ENCODE results near the gene CYP2R1.

Gene CYP2R1, protein sequence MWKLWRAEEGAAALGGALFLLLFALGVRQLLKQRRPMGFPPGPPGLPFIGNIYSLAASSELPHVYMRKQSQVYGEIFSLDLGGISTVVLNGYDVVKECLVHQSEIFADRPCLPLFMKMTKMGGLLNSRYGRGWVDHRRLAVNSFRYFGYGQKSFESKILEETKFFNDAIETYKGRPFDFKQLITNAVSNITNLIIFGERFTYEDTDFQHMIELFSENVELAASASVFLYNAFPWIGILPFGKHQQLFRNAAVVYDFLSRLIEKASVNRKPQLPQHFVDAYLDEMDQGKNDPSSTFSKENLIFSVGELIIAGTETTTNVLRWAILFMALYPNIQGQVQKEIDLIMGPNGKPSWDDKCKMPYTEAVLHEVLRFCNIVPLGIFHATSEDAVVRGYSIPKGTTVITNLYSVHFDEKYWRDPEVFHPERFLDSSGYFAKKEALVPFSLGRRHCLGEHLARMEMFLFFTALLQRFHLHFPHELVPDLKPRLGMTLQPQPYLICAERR

GRCh38 chr11:14892036-14892556 lies at the start of gene CYP2R1:
Gene CYP2R1 (minus strand): TSS chr11:14892231. CDS start chr11:14892205, 26 bp downstream.
- H3K4me3 ChIP-seq (ENCODE audit: low read depth, low read length): peak within 1 kb of the TSS; percentile 27

DNA sequence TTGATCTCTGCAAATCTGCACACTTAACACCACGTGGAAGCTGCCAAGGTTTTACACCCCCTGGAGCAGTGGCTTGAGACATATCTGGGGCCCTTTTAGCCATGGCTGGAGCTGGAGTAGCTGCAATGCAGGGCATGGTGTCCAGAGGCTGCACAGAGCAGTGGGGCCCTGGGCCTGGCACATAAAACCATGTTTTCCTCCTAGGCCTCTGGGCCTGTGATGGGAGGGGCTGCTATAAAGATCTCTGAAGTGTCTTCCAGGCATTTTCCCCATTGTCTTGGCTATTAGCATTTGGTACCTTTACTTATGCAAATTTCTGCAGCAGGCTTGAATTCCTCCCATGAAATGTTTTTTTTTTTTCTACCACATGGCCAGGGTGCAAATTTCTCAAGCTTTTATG lies 46.9 kb upstream of the CYP2R1 start:
- no peak overlapping the region for H3K4me3 ChIP-seq (ENCODE audit: low read depth, low read length)

DNA sequence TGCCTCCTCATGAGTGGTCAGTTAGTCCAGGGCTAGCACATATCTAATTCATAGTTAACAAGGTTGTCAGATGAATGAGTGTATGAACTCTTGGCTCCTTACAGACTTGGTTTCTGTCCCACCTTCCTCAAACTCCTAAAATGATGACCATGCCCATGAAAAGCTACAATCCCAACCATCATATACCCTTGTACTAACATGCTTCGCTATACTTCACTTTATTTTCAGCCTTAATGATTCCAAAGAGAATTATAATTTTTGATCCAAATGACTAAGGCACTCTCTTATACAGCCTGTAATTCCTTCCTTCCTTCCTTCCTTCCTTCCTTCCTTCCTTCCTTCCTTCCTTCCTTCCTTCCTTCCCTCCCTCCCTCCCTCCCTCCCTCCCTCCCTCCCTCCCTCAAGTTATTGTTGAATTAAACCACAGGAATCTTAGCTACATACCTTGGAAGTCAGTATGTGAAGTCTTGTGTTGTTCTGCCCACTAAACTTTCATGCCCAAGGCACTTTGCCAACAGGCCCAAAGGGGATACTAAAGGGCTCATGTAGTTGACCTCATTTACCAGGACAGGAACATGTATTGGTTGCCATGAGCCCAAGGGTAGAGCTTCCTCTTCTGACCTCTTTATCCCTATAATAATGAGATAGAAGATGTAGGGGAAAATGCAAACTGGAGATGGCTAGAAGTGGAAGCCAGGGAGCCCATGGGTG lies 42.8 kb upstream of the CYP2R1 start:
- no peak overlapping the region for H3K4me3 ChIP-seq (ENCODE audit: low read depth, low read length)

- no peak overlapping the region for H3K4me3 ChIP-seq (ENCODE audit: low read depth, low read length)
Observed at GRCh38 chr11:14932447-14932846, 40.4 kb upstream of the CYP2R1 start.

DNA sequence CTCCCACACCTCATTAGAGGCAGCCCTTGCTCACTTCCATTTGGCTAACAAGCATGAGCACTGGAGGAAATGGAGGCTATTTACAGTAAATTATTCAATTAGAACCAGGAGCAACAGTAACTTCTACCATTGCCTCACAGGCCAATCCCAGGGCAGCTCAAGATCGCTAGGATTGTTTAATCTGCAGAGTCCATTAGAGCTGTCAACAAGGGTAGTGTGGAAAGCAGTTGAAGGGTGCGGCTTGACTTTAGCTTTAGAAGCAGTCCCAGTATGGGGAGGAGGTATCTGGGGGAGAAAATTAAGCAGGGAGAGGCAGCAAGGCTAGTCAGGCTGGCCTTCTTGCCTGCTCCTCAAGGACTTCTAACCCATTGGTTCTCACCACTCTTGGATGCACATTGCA lies 38.3 kb upstream of the CYP2R1 start:
- H3K4me3 ChIP-seq (ENCODE audit: low read depth, low read length): no peak overlapping the region

DNA sequence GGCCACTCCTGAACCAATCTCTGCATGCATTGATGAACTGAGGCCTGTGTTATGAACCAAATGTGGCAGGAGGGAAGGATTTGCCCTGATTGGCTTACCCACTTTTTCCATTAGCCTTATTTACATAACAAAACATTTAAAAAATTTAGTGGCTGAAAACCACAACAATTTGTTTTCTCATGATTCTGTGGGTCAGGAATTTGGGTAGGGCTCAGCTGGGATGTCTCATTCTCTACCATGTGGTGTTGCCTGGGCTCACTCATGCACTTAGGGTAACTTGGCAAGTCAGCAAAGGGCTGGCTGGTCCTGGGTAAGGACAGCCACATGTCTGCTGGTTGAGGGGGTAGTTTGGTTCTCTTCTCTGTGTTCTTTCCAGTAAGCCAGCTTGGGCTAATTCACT lies 35.1 kb upstream of the CYP2R1 start:
- H3K4me3 ChIP-seq (ENCODE audit: low read depth, low read length): no peak overlapping the region

DNA sequence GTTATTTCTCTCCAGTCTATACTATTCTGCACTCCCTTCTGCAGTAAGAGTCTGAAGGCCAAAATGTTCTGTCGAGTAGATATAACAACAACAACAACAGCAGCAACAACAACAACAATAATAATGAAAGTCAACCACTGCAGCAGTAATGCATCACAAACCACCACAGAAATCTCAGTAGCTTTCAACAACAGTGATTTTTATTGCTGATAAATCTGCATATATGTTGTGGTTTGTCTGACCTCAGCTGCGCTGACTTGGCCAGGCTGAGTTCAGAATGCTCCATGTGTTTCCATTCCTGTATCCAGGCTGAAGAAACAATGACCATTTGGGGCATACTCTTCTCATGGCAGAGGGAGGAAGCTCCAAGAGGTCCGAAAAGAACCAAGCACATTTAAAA lies 32.3 kb upstream of the CYP2R1 start:
- no peak overlapping the region for H3K4me3 ChIP-seq (ENCODE audit: low read depth, low read length)

GRCh38 chr11:14916403-14916802 lies 24.4 kb upstream of the CYP2R1 start:
- H3K4me3 ChIP-seq (ENCODE audit: low read depth, low read length): no peak overlapping the region

GRCh38 chr11:14914536-14914935 lies 22.5 kb upstream of the CYP2R1 start:
- no peak overlapping the region for H3K4me3 ChIP-seq (ENCODE audit: low read depth, low read length)

DNA sequence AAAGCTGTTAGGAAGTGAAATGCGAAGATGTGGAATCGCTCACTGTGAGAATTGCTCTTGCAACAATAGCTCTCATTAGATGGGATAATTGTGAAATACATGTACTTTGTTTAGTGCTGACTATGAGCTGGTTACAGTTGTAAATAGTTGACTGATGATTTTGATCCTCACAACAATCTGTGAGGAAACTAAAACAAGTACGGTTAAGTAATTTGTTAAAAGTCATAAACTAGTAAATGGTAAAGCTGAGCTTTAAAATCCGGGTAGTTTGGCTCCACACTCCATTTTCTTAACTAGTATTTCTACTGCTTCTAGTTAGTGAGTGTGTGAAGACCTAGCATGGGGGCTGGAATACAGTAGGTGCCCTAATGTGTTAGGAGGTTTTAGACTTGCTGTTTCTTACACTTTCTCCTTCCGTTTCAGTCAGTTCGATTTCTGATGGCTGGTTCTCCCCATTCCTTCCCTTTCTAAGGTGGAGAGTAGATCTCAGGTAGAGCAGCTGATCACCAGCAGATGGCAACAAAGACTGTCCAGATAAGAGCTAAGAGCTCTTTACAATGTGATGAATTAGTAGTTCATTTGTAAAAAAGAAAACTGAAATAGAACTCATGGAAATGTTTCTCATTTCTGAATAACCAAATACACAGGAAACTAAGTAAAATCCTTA lies 16.3 kb upstream of the CYP2R1 start:
- no peak overlapping the region for H3K4me3 ChIP-seq (ENCODE audit: low read depth, low read length)

DNA sequence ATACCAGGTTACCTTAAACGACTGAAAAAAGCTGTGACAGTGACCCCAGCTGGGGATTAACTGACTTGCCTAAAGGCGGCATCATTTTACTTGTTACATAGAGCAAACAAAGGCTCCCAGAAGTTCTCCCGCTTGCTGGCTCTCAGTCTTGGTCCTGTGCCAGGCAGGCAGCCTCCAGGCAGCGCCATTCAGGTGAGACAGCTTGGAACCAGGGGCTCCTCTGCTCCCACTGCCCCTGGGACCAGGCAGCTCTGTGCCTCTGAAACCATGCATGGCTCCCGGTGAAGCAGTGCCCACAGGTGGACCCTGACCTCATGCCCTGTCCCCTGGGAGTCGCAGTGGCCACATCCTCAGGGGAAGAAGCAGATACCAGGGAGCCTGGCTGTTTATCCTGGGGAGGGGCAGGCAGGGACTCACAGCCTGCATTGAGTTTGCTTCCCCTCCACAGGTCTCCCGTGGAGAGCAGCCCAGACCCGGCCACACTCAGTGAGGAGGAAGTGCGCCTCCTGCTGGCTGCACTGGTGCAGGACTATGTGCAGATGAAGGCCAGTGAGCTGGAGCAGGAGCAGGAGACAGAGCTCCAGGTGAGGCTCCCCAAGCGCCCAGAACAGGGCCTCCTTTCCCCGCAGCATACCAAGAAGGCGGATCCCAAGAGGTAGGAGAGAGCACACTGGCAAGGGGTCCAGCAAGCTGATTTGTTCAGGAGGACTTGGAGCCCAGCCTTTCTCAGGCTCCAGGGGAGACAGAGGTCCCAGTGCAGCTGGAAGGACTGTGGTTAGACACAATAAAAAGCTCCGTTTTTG lies 15.6 kb upstream of the CYP2R1 start:
- no peak overlapping the region for H3K4me3 ChIP-seq (ENCODE audit: low read depth, low read length)

DNA sequence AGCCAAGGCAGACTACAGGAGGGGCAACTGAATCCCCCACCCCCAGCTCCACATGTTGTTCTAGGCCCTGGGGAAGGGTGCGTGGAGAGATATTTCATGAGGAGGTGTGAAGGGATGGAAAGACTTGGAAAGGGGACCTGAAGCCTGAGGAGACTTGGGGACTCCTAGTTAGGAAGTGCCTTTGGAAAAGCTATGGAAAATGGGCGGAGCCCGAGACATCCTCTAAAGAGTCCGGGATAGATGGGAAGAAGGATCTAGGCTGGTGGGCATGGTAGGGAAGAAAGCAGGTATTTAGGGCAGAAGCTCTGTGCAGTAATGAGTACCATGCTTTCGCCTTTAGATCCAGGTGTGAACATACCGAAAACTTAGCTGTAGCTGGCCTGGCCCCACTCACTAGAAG lies 15.0 kb upstream of the CYP2R1 start:
- H3K4me3 ChIP-seq (ENCODE audit: low read depth, low read length): no peak overlapping the region

- no peak overlapping the region for H3K4me3 ChIP-seq (ENCODE audit: low read depth, low read length)
Observed at GRCh38 chr11:14906578-14906977, 14.5 kb upstream of the CYP2R1 start.

DNA sequence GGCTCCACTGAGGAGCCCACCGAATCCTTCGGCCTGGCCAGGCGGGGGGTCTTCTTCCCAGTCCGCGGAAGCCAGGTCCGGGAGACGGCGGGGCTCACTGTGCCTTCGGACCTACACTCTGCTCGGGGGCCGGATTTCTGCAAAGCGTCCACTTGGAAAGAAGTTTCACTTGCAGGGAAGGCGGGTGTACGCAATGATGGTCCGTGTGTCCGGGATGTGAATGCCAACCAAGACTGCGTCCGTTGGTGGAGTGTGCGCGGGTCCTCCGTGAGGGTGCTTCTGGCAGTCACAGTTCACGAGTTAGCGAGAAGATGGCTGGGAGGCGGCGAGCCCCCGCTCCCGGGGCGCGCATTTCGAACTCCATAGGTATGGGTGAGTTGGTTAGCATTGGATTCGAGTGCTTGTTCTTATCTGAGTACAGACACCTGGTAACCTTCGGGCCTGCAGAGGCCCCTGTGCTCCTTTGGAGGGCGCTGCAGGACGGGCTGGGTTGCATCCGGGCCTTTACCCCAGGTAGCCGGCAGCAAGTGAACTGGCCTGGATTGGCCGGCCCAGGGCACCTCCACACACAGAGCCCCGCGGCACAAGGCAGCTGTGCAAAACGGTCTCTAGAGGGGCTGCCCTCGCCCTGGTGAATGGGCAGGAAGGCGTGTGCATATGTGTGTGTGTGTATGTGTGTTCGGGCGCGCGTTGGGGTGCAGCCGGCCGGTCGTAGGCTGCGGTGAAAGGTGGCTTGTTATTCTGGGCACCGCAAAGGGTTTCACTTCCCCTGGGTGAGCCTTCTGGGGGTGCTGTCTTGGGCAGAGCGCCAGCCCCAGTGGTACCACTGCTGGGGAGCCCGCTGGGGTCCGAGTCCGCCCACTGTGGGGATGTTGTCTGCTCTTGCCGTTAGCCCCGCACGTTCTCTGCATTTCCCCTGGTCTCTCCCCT lies 13.3 kb upstream of the CYP2R1 start:
- H3K4me3 ChIP-seq (ENCODE audit: low read depth, low read length): peak overlapping the region; percentile 8

GRCh38 chr11:14904745-14905103 lies 12.7 kb upstream of the CYP2R1 start:
- H3K4me3 ChIP-seq (ENCODE audit: low read depth, low read length): peak overlapping the region; percentile 8

- no peak overlapping the region for H3K4me3 ChIP-seq (ENCODE audit: low read depth, low read length)
Observed at GRCh38 chr11:14902650-14903350, 10.8 kb upstream of the CYP2R1 start.

- H3K4me3 ChIP-seq (ENCODE audit: low read depth, low read length): no peak overlapping the region
Observed at GRCh38 chr11:14898906-14899305, 6.9 kb upstream of the CYP2R1 start.

GRCh38 chr11:14898355-14898754 lies 6.3 kb upstream of the CYP2R1 start:
- no peak overlapping the region for H3K4me3 ChIP-seq (ENCODE audit: low read depth, low read length)

Measured in iPS-11a (cell line).